Left ventricle myocardium inferior (tissue), 1 donor: ENCODE results near the gene CHL1. TPM values are rescaled to one million over a fixed set of nuclear protein-coding genes. Genes with fewer than 3 reads are reported as not detected.

Experiments
- DNase-seq: peaks from one replicate; pipeline ENCODE4 v3.0.0-alpha.2; 2020
- H3K27ac ChIP-seq: fragments of 200-600 bp; replicated peaks from 2 replicates; pipeline ENCODE4 v1.8.0; 2021
- H3K27me3 ChIP-seq: fragments of 200-600 bp; 2 replicates; pipeline ENCODE4 v1.8.0; 2021; ENCODE audit warnings: low read depth
- H3K36me3 ChIP-seq: fragments of 200-600 bp; 2 replicates; pipeline ENCODE4 v1.8.0; 2021
- H3K4me1 ChIP-seq: fragments of 200-600 bp; 2 replicates; pipeline ENCODE4 v1.8.0; 2021
- H3K4me3 ChIP-seq: fragments of 200-600 bp; 2 replicates; pipeline ENCODE4 v1.8.0; 2021; ENCODE audit warnings: mild to moderate bottlenecking, moderate library complexity
- H3K9me3 ChIP-seq: fragments of 200-600 bp; replicated peaks from 2 replicates; pipeline ENCODE4 v1.8.0; 2021
- intact Hi-C: fragments of 100-400 bp; cut with micrococcal nuclease; formaldehyde crosslinking; loops from one replicate; pipeline ENCODE4 v1.11.0; 2022
- total RNA-seq: library from RNA; stranded (reverse); fragmentation: NEBNext Ultra II Directional; extraction: Animal tissue kit (Norgen Biotek cat#: 25700); gene quantifications from one replicate; pipeline ENCODE4 v1.2.1, GENCODE V29; 2021
- TF ChIP-seq, protein P1 (sequence below): fragments of 200-600 bp; IDR thresholded peaks from 2 replicates; pipeline ENCODE4 v1.8.0; 2021; ENCODE audit warnings: antibody characterized with exemption, mild to moderate bottlenecking, borderline replicate concordance
- donor health status: DM: no; HTN: yes; CAD: no; lungs with severe emphysema.

CHL1 gene
- total RNA-seq, 1 donor from 2014 or later = 8.8 TPM

DNA sequence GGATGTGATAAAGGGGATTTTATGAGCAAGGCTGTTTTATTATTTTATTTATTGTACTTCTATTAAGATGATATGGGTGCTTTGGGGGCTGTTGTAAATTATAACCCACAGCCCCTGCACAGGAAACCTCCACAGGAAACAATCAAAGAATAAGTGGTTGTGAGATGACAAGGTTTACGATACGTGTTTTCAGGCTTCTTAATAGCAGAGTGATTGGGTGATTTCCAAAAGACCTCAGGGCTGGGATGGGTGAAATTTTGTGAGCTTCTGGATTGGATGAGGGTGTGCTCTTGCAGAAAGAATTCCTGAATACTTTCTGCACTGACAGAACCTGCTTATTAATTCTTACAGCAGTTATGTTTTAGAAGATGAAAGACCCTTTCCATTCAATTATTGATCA is 21.4 kb downstream of the CHL1 start:
- H3K4me3 ChIP-seq = no peak overlapping the region
- H3K27me3 ChIP-seq = no peaks in the 10 kb centered on the region
- H3K9me3 ChIP-seq = peaks cover 16% of the 10 kb centered on the region
- H3K36me3 ChIP-seq = no peaks in the 10 kb centered on the region
- intact Hi-C loops = no loop called here
- no peak overlapping the region for H3K27ac ChIP-seq
- TF ChIP-seq, protein P1, sequence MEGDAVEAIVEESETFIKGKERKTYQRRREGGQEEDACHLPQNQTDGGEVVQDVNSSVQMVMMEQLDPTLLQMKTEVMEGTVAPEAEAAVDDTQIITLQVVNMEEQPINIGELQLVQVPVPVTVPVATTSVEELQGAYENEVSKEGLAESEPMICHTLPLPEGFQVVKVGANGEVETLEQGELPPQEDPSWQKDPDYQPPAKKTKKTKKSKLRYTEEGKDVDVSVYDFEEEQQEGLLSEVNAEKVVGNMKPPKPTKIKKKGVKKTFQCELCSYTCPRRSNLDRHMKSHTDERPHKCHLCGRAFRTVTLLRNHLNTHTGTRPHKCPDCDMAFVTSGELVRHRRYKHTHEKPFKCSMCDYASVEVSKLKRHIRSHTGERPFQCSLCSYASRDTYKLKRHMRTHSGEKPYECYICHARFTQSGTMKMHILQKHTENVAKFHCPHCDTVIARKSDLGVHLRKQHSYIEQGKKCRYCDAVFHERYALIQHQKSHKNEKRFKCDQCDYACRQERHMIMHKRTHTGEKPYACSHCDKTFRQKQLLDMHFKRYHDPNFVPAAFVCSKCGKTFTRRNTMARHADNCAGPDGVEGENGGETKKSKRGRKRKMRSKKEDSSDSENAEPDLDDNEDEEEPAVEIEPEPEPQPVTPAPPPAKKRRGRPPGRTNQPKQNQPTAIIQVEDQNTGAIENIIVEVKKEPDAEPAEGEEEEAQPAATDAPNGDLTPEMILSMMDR = no peak
- DNase-seq = no peak
- no peaks in the 10 kb centered on the region for H3K4me1 ChIP-seq

DNA sequence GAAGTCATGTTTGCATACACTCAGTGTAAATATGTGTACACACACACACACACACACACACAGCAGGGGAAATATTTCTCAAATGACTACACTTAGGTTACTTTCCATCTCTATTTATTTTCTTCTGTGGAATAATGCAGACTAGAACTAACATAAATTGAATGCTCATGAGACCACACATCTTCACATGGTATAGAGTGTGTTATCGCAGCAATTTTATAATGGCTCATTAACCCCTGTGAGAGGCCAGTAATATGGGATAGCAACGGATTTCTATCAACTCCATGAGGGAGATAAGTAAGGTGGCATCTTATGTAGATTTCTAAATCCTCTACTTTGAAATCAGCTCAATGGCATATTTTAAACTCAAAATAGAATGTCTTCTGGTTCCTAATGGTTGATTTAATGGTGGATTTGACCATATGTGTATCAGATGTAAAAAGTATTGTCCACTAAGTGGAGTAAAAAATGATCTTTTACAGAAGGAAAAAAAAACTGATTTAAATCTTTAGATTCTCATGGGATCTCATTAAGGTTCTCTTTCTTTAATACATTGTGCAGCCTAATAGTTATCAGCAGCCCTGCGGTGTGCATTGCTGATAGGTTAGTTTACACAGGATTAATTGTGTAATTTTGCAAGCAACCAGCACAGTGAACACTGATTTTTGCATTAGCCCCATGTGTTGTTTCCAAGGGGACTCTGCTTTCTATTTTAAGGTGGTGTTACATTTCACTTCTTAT is 32.0 kb downstream of the CHL1 start:
- Histone ChIP-seq H3K36me3 (no peaks in the 10 kb centered on the region), H3K4me1 (no peaks in the 10 kb centered on the region), H3K27me3 (peaks cover 5% of the 10 kb centered on the region), H3K4me3 (no peak overlapping the region), H3K27ac (no peak overlapping the region), H3K9me3 (peaks cover 13% of the 10 kb centered on the region)
- TF ChIP-seq, protein P1 = no peak
- DNase-seq = no peak
- intact Hi-C loops = no loop called here

DNA sequence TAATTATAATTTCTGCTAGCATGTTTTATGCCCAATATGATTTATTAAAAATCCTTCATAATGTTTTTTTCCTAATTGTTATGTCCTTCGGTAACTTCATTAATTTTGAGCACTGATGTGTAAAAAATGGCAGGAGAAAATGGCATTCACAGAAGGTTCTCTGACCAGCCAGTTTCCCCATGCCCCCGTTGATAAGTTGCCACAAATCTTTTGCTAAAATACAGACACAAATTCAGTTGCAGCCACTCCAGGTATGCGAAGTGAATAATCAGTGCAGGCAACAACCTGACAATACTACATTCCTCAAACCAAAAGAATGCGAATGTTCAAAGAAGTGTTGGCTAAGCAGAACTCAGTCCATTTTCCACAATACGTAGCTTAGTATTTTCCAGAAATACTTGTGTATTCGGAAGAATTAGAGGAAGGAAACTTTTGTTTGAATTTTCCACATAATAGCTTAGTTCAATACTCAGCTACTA is 32.7 kb downstream of the CHL1 start:
- no peak overlapping the region for H3K27ac ChIP-seq
- H3K36me3 ChIP-seq = no peaks in the 10 kb centered on the region
- intact Hi-C loops = no loop called here
- H3K9me3 ChIP-seq = peaks cover 7% of the 10 kb centered on the region
- peaks cover 5% of the 10 kb centered on the region for H3K27me3 ChIP-seq
- no peak overlapping the region for H3K4me3 ChIP-seq
- TF ChIP-seq, protein P1 = no peak
- H3K4me1 ChIP-seq = no peaks in the 10 kb centered on the region
- DNase-seq = no peak

DNA sequence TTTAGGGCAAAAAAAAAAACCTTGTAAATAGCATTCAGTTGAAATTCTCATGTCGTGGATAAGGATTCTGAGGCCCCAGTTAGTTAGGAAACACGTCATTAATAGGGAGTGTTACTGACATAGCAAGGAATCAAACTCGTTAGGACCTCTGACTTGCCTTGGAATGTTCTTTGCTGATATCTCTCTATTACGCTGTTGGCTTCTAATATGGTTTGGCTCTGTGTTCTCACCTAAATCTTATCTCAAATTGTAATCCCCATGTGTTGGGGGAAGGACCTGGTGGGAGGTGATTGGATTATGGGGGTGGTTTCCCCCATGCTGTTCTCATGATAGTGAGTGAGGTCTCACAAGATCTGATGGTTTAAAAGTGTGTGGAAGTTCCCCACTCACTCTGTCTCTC is 40.3 kb downstream of the CHL1 start:
- Histone ChIP-seq H3K27ac (no peak overlapping the region), H3K27me3 (no peaks in the 10 kb centered on the region), H3K4me1 (no peaks in the 10 kb centered on the region), H3K36me3 (no peaks in the 10 kb centered on the region), H3K9me3 (no peaks in the 10 kb centered on the region), H3K4me3 (no peak overlapping the region)
- intact Hi-C loops = no loop called here
- TF ChIP-seq, protein P1 = no peak
- no peak for DNase-seq

DNA sequence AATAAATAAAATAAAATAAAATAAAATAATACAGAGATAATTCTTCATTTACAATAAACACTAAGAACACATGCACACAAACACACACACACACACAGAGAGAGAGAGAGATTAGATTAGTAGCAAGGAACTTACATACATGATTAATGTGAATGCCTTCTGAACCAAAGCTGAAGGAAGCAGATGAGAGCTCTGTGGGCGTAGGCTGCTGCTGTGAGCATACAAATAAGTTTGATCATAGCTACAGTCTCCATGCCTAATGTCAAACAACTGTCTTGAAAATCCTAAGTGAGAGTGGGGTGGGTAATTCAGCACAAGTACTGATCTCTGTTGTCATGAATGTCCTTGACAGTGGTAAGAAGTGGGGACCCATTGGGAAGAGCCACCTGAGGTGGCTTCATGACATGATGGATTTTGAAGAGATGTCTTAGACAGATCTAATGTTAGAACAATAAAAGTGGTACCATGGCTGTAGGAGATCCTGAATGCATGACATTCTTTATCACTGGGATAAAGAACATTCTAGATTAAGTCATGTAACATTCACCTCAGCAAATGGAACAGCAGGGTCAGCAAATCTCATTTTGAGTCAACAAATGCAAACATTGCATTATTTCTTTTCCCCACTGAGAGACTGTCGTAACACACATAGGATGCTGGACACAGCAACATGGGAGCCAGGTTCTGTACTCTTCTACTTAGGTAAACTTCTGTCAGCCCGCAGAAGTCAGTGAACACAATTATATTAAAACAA is 46.2 kb downstream of the CHL1 start:
- TF ChIP-seq, protein P1 = no peak
- H3K27ac ChIP-seq = no peak overlapping the region

More for the DNA sequence above, 46.2 kb downstream of the CHL1 start:
- intact Hi-C loops = no loop called here
- Histone ChIP-seq H3K27me3 (no peaks in the 10 kb centered on the region), H3K9me3 (no peaks in the 10 kb centered on the region), H3K4me3 (no peak overlapping the region), H3K36me3 (no peaks in the 10 kb centered on the region), H3K4me1 (peaks cover 5% of the 10 kb centered on the region)
- no peak for DNase-seq
